Activated CD4-positive, alpha-beta T cell treated with anti-CD3 and anti-CD28 coated beads, Interleukin-2, amount 10 ng/mL, durations not matched to agents 7 days and 5 days (primary cell): ENCODE measurements around the gene SLC44A1. TPM values are rescaled to one million over a fixed set of nuclear protein-coding genes. Genes with fewer than 3 reads are reported as not detected.

ENCODE experiments used
- CTCF ChIA-PET: fragments of 350-600 bp; sonication (Branson Sonifier 250); formaldehyde crosslinking; loops from one replicate; lab custom pipeline; 2021; ENCODE audit warnings: antibody characterized with exemption; lab: Charles Lee
- POLR2A ChIA-PET: fragments of 350-600 bp; sonication (Branson Sonifier 250); formaldehyde crosslinking; loops from one replicate; lab custom pipeline; 2021; ENCODE audit warnings: antibody characterized with exemption; lab: Charles Lee
- DNase-seq: peaks from one replicate; pipeline ENCODE4 v3.0.0-alpha.2; 2020
- H3K27ac Mint-ChIP-seq: one replicate; pipeline ENCODE4 v1.8.0; 2021; ENCODE audit warnings: mild to moderate bottlenecking, moderate library complexity, mixed read lengths
- H3K27me3 Mint-ChIP-seq: one replicate; pipeline ENCODE4 v1.8.0; 2021; ENCODE audit warnings: mixed read lengths
- H3K36me3 Mint-ChIP-seq: one replicate; pipeline ENCODE4 v1.8.0; 2021; ENCODE audit warnings: low read depth, mixed read lengths
- H3K4me1 Mint-ChIP-seq: one replicate; pipeline ENCODE4 v1.8.0; 2021; ENCODE audit warnings: mixed read lengths
- H3K4me3 Mint-ChIP-seq: one replicate; pipeline ENCODE4 v1.8.0; 2021; ENCODE audit warnings: mild to moderate bottlenecking, moderate library complexity, mixed read lengths
- H3K9me3 Mint-ChIP-seq: one replicate; pipeline ENCODE4 v1.8.0; 2021; ENCODE audit warnings: mixed read lengths
- total RNA-seq, 2 experiments: library from RNA; stranded (reverse); gene quantifications; one replicate each; pipeline ENCODE4 v1.2.3, GENCODE V29; 2021

Gene SLC44A1
- total RNA-seq, 2 experiments from 2014 or later: 19.6 to 21.8 TPM

- POLR2A ChIA-PET: no interaction called here
- Mint-ChIP-seq H3K36me3 (no peaks in the 10 kb centered on the region), H3K4me3 (no peak overlapping the region), H3K27ac (no peak overlapping the region), H3K9me3 (no peaks in the 10 kb centered on the region), H3K27me3 (peaks cover 7% of the 10 kb centered on the region), H3K4me1 (peaks cover 20% of the 10 kb centered on the region)
- CTCF ChIA-PET: no interaction called here
- DNase-seq: no peak
Observed at GRCh38 chr9:105419816-105420597, 175.6 kb downstream of the SLC44A1 start.

GRCh38 chr9:105421154-105421553, 176.7 kb downstream of the SLC44A1 start:
- H3K9me3 Mint-ChIP-seq: no peaks in the 10 kb centered on the region
- no peaks in the 10 kb centered on the region for H3K36me3 Mint-ChIP-seq
- peaks cover 4% of the 10 kb centered on the region for H3K27me3 Mint-ChIP-seq
- ChIA-PET POLR2A (no interaction called here), CTCF (no interaction called here)
- no peak overlapping the region for H3K4me3 Mint-ChIP-seq
- no peak for DNase-seq
- H3K4me1 Mint-ChIP-seq: peaks cover 15% of the 10 kb centered on the region
- H3K27ac Mint-ChIP-seq: no peak overlapping the region

DNA sequence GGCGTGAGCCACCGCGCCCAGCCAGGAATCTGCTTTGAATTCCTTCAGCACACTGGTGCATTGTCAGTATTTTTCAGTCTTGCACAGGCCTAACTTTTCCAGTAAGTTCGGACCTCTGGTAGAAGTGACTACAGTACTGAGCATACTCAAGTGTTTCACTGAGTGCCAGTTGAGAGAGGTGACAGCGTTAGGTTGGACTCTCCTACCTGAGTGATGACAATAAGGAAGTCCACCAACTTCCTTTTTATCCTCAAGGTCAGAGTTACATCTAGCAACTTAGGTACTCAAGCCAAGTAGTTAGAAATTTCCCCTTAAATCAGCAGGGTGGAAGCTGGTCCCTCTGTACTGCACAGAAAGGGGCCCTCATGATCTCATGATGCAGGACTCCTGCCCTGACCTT, 177.4 kb downstream of the SLC44A1 start:
- Mint-ChIP-seq H3K27ac (no peak overlapping the region), H3K4me1 (peaks cover 8% of the 10 kb centered on the region), H3K36me3 (no peaks in the 10 kb centered on the region), H3K27me3 (peaks cover 4% of the 10 kb centered on the region), H3K9me3 (no peaks in the 10 kb centered on the region), H3K4me3 (no peak overlapping the region)
- ChIA-PET POLR2A (no interaction called here), CTCF (no interaction called here)
- no peak for DNase-seq

DNA sequence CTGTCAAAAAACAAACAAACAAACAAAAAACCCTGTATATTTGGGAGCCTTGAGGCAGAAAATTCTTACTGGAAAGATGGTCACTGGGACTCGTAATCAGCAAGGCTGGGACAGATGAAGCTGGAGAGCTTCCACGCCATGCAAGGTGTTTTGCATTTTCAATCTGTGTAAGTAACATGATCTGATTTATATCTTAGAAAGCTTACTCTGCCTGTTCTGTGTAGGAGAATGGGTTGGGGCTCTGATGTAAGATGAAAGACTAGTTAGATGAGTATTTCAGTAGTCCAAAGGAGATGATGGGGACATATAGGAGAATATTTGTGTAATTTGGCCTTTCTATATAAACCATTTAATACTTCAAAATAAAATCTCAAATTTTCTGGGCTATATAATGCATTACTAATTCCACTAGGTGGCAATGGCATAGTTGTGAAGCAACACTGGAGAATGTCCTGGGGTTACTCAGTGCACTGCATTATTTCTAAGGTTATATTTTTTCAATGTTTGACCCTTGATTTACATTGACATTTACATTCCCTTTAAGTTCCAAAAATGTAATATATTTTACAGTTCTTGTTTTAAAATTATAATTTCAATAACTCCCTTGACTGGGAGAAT, 181.5 kb downstream of the SLC44A1 start:
- CTCF ChIA-PET: no interaction called here

GRCh38 chr9:105426657-105427056, 182.2 kb downstream of the SLC44A1 start:
- Mint-ChIP-seq H3K9me3 (no peaks in the 10 kb centered on the region), H3K27ac (no peak overlapping the region), H3K36me3 (no peaks in the 10 kb centered on the region), H3K4me3 (no peak overlapping the region), H3K27me3 (peaks cover 8% of the 10 kb centered on the region), H3K4me1 (no peaks in the 10 kb centered on the region)
- DNase-seq: no peak
- POLR2A ChIA-PET: no interaction called here
- CTCF ChIA-PET: no interaction called here

More for the DNA sequence above, 181.5 kb downstream of the SLC44A1 start:
- H3K9me3 Mint-ChIP-seq: no peaks in the 10 kb centered on the region
- H3K27me3 Mint-ChIP-seq: peaks cover 8% of the 10 kb centered on the region
- no peak for DNase-seq
- H3K27ac Mint-ChIP-seq: no peak overlapping the region
- H3K36me3 Mint-ChIP-seq: no peaks in the 10 kb centered on the region
- POLR2A ChIA-PET: no interaction called here
- no peak overlapping the region for H3K4me3 Mint-ChIP-seq
- H3K4me1 Mint-ChIP-seq: no peaks in the 10 kb centered on the region

- Mint-ChIP-seq H3K36me3 (no peaks in the 10 kb centered on the region), H3K27me3 (peaks cover 5% of the 10 kb centered on the region), H3K4me3 (no peak overlapping the region), H3K9me3 (peaks cover 3% of the 10 kb centered on the region), H3K27ac (no peak overlapping the region), H3K4me1 (no peaks in the 10 kb centered on the region)
- no peak for DNase-seq
- ChIA-PET CTCF (interaction anchor here (1.1 kb wide), 1 partner anchor 9 kb away, joined by 3 read pairs; no protein-coding TSS in a partner anchor), POLR2A (interaction anchor here (0.6 kb wide), 1 partner anchor 26 kb away, joined by 4 read pairs; no protein-coding TSS in a partner anchor)
Observed at GRCh38 chr9:105431424-105432246, 187.2 kb downstream of the SLC44A1 start.

GRCh38 chr9:105432247-105432842, 187.9 kb downstream of the SLC44A1 start:
- H3K9me3 Mint-ChIP-seq: peaks cover 3% of the 10 kb centered on the region
- H3K4me3 Mint-ChIP-seq: no peak overlapping the region

DNA sequence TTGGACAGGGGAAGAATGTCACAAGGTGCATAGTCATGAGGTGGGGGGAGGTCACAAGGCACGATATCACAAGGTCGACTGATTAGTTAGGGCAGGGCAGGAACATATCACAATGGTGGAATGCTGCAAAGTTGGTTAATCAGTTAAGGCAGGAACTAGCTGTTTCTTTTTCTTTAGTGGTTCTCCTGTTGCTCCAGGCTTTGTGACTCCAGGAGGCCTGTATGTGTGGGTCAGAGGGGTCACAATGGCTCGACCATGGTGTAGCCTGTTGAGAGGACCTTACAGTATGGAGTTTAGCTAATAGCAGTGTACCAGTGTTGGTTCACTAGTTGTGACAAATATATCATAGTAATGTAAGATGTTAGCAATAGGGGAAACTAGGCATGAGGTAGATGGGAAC, 191.0 kb downstream of the SLC44A1 start:
- no peak for DNase-seq
- H3K36me3 Mint-ChIP-seq: no peaks in the 10 kb centered on the region
- H3K27ac Mint-ChIP-seq: no peak overlapping the region
- H3K4me1 Mint-ChIP-seq: no peaks in the 10 kb centered on the region
- peaks cover 3% of the 10 kb centered on the region for H3K9me3 Mint-ChIP-seq
- ChIA-PET CTCF (no interaction called here), POLR2A (no interaction called here)
- H3K4me3 Mint-ChIP-seq: no peak overlapping the region
- peaks cover 5% of the 10 kb centered on the region for H3K27me3 Mint-ChIP-seq

More at GRCh38 chr9:105432247-105432842, 187.9 kb downstream of the SLC44A1 start:
- ChIA-PET CTCF (interaction anchor here (1.1 kb wide), 1 partner anchor 9 kb away, joined by 3 read pairs; no protein-coding TSS in a partner anchor), POLR2A (no interaction called here)
- Mint-ChIP-seq H3K27ac (no peak overlapping the region), H3K4me1 (no peaks in the 10 kb centered on the region), H3K36me3 (no peaks in the 10 kb centered on the region), H3K27me3 (peaks cover 5% of the 10 kb centered on the region)
- no peak for DNase-seq

GRCh38 chr9:105436783-105437182, 192.3 kb downstream of the SLC44A1 start:
- Mint-ChIP-seq H3K36me3 (no peaks in the 10 kb centered on the region), H3K9me3 (peaks cover 3% of the 10 kb centered on the region), H3K27me3 (peaks cover 2% of the 10 kb centered on the region), H3K27ac (no peak overlapping the region), H3K4me3 (no peak overlapping the region), H3K4me1 (no peaks in the 10 kb centered on the region)
- CTCF ChIA-PET: interaction anchor here (0.9 kb wide), 1 partner anchor 9 kb away, joined by 3 read pairs; no protein-coding TSS in a partner anchor
- DNase-seq: no peak
- POLR2A ChIA-PET: no interaction called here

DNA sequence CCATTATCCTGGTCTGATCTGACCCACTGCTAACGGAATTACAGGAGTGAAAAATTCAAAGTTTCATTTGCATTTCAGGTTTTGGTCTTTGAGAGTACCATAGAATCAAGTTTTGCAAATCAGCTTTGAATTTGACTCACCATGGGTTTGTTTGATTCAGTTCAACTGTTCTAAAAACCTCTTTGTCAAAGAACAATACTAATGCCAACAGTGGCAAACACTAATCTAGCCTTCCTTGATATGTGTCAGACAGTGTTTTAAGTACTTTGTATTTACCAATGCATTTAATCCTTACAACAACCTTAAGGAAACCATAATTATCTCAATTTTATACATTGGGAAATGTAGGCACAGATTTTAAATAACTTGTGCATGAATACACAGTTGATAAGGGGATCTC, 193.3 kb downstream of the SLC44A1 start:
- no peak for DNase-seq
- Mint-ChIP-seq H3K4me3 (no peak overlapping the region), H3K36me3 (no peaks in the 10 kb centered on the region), H3K27me3 (peaks cover 2% of the 10 kb centered on the region), H3K4me1 (no peaks in the 10 kb centered on the region), H3K9me3 (peaks cover 3% of the 10 kb centered on the region), H3K27ac (no peak overlapping the region)
- ChIA-PET CTCF (no interaction called here), POLR2A (no interaction called here)

- Mint-ChIP-seq H3K27ac (no peak overlapping the region), H3K36me3 (no peaks in the 10 kb centered on the region), H3K4me1 (no peaks in the 10 kb centered on the region), H3K4me3 (no peak overlapping the region), H3K27me3 (peaks cover 2% of the 10 kb centered on the region), H3K9me3 (peaks cover 3% of the 10 kb centered on the region)
- CTCF ChIA-PET: no interaction called here
- POLR2A ChIA-PET: no interaction called here
- no peak for DNase-seq
Observed at GRCh38 chr9:105438141-105438806, 193.8 kb downstream of the SLC44A1 start.

- Mint-ChIP-seq H3K27ac (no peak overlapping the region), H3K36me3 (no peaks in the 10 kb centered on the region), H3K9me3 (peaks cover 3% of the 10 kb centered on the region), H3K4me3 (no peak overlapping the region), H3K27me3 (peaks cover 2% of the 10 kb centered on the region), H3K4me1 (no peaks in the 10 kb centered on the region)
- POLR2A ChIA-PET: no interaction called here
- no peak for DNase-seq
- CTCF ChIA-PET: no interaction called here
Observed at GRCh38 chr9:105439428-105439827, 195.0 kb downstream of the SLC44A1 start.
